Measurements from ENCODE around the gene LHX4.

Gene LHX4

DNA sequence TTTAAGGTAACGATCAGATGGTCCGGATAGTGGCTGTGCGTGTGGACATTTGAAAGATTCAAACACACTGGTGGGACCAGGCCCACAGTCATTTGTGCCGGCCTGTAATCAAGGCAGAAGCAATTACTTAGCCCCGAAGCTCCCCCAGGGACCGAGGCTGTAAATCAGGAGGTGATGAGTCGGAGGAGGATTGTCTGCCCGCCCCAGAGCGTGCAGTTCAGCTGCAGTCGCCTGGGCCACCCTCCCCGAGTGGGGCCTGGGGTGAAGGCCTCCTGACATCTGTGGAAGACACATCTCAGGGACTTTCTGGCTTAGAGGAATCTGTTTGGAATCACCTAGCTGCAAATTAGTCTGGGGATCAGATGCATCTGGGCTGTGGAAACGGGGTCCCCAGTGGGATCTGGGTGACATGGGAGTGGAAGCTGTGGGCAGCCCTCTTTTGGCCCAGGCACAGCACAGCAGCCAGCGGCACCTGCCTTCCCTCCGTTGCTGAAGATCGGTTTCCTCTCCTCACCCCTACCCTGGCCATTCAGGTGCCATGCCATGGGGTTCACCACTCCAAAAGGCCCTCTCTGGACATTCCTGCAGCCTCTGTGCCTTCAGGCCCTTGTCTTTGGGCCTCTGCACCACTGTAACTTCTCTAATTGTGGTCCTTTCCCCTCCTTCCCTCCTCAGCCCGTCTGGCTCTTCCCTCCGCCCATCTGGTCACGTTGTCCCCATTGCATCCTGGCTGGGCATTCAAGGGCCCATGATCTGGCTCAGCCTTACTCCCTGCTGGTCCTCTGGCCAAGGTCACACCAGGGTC, 25.7 kb downstream of the LHX4 start:
- Histone ChIP-seq H4K91ac (ENCODE audit: low read length) (no peak overlapping the region), H2BK12ac (ENCODE audit: low read length in 2 of 2) (no peak overlapping the region), H3K4me2 (ENCODE audit: low read length, poor library complexity, severe bottlenecking) (no peak overlapping the region), H2BK5ac (ENCODE audit: low read depth, low read length, poor library complexity, severe bottlenecking) (no peak overlapping the region), H4K8ac (ENCODE audit: low read length) (no peak overlapping the region), H2BK15ac (ENCODE audit: low read depth, poor library complexity, severe bottlenecking) (no peak overlapping the region), H3K27ac (ENCODE audit: low read length, poor library complexity, severe bottlenecking) (no peak overlapping the region), H2BK120ac (ENCODE audit: low read depth, low read length) (no peak overlapping the region), H2AFZ (ENCODE audit: low read depth, low read length) (no peak overlapping the region), H3K4me3 (ENCODE audit: insufficient read depth in 1 of 2, low read depth in 1 of 2, low read length in 2 of 2) (no peak overlapping the region), H3K18ac (ENCODE audit: low read depth in 1 of 2, low read length in 2 of 2) (no peak overlapping the region), H3K9ac (ENCODE audit: low read length) (no peak overlapping the region), H3K79me1 (replicated peaks; ENCODE audit: low read length, poor library complexity, severe bottlenecking) (no peaks in the 10 kb centered on the region), H3K27me3 (ENCODE audit: control insufficient read depth in 1 of 2, insufficient read depth in 1 of 2, low read length in 2 of 2) (peaks cover 11 to 96% of the 10 kb centered on the region in 2 experiments), H3K4ac (ENCODE audit: low read depth in 1 of 2, low read length in 2 of 2) (no peak overlapping the region), H3K14ac (ENCODE audit: low read length in 2 of 2) (no peak overlapping the region), H3K9me3 (ENCODE audit: control insufficient read depth, low read length) (no peaks in the 10 kb centered on the region), H3K4me1 (ENCODE audit: control insufficient read depth, insufficient read depth, low read depth, low read length) (peaks cover 26% of the 10 kb centered on the region), H3K36me3 (ENCODE audit: control insufficient read depth in 1 of 2, insufficient read depth in 2 of 2, low read depth in 1 of 2, low read length in 2 of 2) (no peaks in the 10 kb centered on the region), H2AK5ac (ENCODE audit: low read length, severe bottlenecking) (no peak overlapping the region), H3K23ac (ENCODE audit: low read length in 2 of 2) (no peak overlapping the region)
- no peak for DNase-seq
- 55% methylated on average over 18 of the region's 18 CpGs for WGBS

DNA sequence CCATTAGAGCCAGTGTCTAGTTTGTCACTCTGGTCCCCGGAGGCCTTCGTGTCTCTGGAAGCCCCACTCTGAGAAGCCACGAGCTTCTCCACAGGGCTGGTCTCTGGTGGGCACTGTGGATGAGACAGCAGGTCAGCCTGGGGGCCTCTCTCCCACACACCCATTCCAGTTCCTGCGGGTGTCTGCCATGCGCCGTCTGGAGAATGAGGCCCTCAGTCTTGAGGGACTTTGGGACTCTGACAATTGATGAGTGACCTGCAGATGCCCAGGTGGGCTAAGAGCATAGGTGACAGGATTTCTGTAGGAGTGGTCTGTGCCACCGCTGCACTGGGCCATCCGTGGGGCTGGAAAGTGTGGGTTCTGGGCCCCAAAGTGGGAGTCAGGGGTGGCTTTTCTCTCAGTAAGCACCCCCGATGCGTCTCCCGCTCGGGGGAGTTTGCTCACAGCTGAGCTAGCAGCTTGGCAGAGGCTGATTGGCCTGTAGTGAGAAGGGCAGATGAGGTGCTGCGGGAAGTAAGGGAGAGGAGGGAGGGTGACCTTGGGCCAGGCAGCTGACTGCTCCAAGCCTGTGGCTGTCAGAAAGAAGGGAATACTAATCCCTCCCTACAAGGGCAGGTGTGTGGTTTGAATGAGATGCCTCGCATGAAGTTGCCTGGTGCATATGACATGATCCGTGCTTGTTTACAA, 26.4 kb downstream of the LHX4 start:
- H4K8ac ChIP-seq (ENCODE audit: low read length), result no peak overlapping the region
- WGBS, result 91% methylated on average over 15 of the region's 15 CpGs

GRCh38 chr1:180257028-180257386, 26.9 kb downstream of the LHX4 start:
- Histone ChIP-seq H2BK120ac (ENCODE audit: low read depth, low read length) (no peak overlapping the region), H3K14ac (ENCODE audit: low read length in 2 of 2) (no peak overlapping the region), H2AFZ (ENCODE audit: low read depth, low read length) (no peak overlapping the region), H3K23ac (ENCODE audit: low read length in 2 of 2) (no peak overlapping the region), H3K27ac (ENCODE audit: low read length, poor library complexity, severe bottlenecking) (no peak overlapping the region), H2AK5ac (ENCODE audit: low read length, severe bottlenecking) (no peak overlapping the region), H4K8ac (ENCODE audit: low read length) (no peak overlapping the region), H3K36me3 (ENCODE audit: control insufficient read depth in 1 of 2, insufficient read depth in 2 of 2, low read depth in 1 of 2, low read length in 2 of 2) (no peaks in the 10 kb centered on the region), H3K27me3 (ENCODE audit: control insufficient read depth in 1 of 2, insufficient read depth in 1 of 2, low read length in 2 of 2) (peaks cover 11 to 95% of the 10 kb centered on the region in 2 experiments), H3K4me1 (ENCODE audit: control insufficient read depth, insufficient read depth, low read depth, low read length) (peaks cover 33% of the 10 kb centered on the region), H3K4ac (ENCODE audit: low read depth in 1 of 2, low read length in 2 of 2) (no peak overlapping the region), H3K79me1 (replicated peaks; ENCODE audit: low read length, poor library complexity, severe bottlenecking) (no peaks in the 10 kb centered on the region), H3K18ac (ENCODE audit: low read depth in 1 of 2, low read length in 2 of 2) (no peak overlapping the region), H2BK12ac (ENCODE audit: low read length in 2 of 2) (no peak overlapping the region), H3K4me2 (ENCODE audit: low read length, poor library complexity, severe bottlenecking) (no peak overlapping the region), H3K9ac (ENCODE audit: low read length) (no peak overlapping the region), H2BK5ac (ENCODE audit: low read depth, low read length, poor library complexity, severe bottlenecking) (no peak overlapping the region), H2BK15ac (ENCODE audit: low read depth, poor library complexity, severe bottlenecking) (no peak overlapping the region), H3K9me3 (ENCODE audit: control insufficient read depth, low read length) (no peaks in the 10 kb centered on the region), H4K91ac (ENCODE audit: low read length) (no peak overlapping the region), H3K4me3 (ENCODE audit: insufficient read depth in 1 of 2, low read depth in 1 of 2, low read length in 2 of 2) (no peak overlapping the region)
- DNase-seq, result no peak
- WGBS, result 78% methylated on average over 4 of the region's 5 CpGs

More for the DNA sequence above, 26.4 kb downstream of the LHX4 start:
- no peak overlapping the region for H2BK120ac ChIP-seq (ENCODE audit: low read depth, low read length)
- no peak overlapping the region for H3K4me3 ChIP-seq (ENCODE audit: insufficient read depth in 1 of 2, low read depth in 1 of 2, low read length in 2 of 2)
- H2BK15ac ChIP-seq (ENCODE audit: low read depth, poor library complexity, severe bottlenecking), result no peak overlapping the region
- H3K36me3 ChIP-seq (ENCODE audit: control insufficient read depth in 1 of 2, insufficient read depth in 2 of 2, low read depth in 1 of 2, low read length in 2 of 2), result no peaks in the 10 kb centered on the region
- H2BK5ac ChIP-seq (ENCODE audit: low read depth, low read length, poor library complexity, severe bottlenecking), result no peak overlapping the region
- no peak overlapping the region for H4K91ac ChIP-seq (ENCODE audit: low read length)
- no peak for DNase-seq
- H3K23ac ChIP-seq (ENCODE audit: low read length in 2 of 2), result no peak overlapping the region
- no peak overlapping the region for H3K18ac ChIP-seq (ENCODE audit: low read depth in 1 of 2, low read length in 2 of 2)
- H2AFZ ChIP-seq (ENCODE audit: low read depth, low read length), result no peak overlapping the region
- H3K4me1 ChIP-seq (ENCODE audit: control insufficient read depth, insufficient read depth, low read depth, low read length), result peaks cover 31% of the 10 kb centered on the region
- no peak overlapping the region for H3K4me2 ChIP-seq (ENCODE audit: low read length, poor library complexity, severe bottlenecking)
- H3K27me3 ChIP-seq (ENCODE audit: control insufficient read depth in 1 of 2, insufficient read depth in 1 of 2, low read length in 2 of 2), result peaks cover 11 to 96% of the 10 kb centered on the region in 2 experiments
- H3K4ac ChIP-seq (ENCODE audit: low read depth in 1 of 2, low read length in 2 of 2), result no peak overlapping the region
- H3K79me1 ChIP-seq (replicated peaks; ENCODE audit: low read length, poor library complexity, severe bottlenecking), result no peaks in the 10 kb centered on the region
- H3K9me3 ChIP-seq (ENCODE audit: control insufficient read depth, low read length), result no peaks in the 10 kb centered on the region
- H3K14ac ChIP-seq (ENCODE audit: low read length in 2 of 2), result no peak overlapping the region
- H2BK12ac ChIP-seq (ENCODE audit: low read length in 2 of 2), result no peak overlapping the region
- H2AK5ac ChIP-seq (ENCODE audit: low read length, severe bottlenecking), result no peak overlapping the region
- H3K9ac ChIP-seq (ENCODE audit: low read length), result no peak overlapping the region
- H3K27ac ChIP-seq (ENCODE audit: low read length, poor library complexity, severe bottlenecking), result no peak overlapping the region

DNA sequence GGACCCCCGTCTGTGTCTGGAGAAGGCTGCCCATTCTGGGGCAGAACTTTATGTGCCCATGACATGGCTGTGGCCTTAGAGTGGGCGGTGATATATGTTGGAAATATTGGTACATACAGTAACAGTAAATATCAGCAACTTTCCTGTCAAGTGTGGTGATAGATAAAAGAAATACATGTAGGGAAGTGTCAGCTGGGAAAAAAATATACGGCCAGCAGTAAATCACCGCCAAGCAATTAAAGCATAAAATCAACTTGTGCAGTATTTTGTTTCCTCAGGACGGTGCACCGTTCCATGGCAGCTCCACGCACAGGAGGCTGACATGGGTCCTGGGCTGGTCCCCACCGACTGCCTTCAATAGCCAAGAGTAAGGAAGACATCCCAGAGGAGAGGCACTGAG, 27.4 kb downstream of the LHX4 start:
- no peaks in the 10 kb centered on the region for H3K36me3 ChIP-seq (ENCODE audit: control insufficient read depth in 1 of 2, insufficient read depth in 2 of 2, low read depth in 1 of 2, low read length in 2 of 2)
- H2BK12ac ChIP-seq (ENCODE audit: low read length in 2 of 2), result no peak overlapping the region
- no peak for DNase-seq
- H3K4me3 ChIP-seq (ENCODE audit: insufficient read depth in 1 of 2, low read depth in 1 of 2, low read length in 2 of 2), result no peak overlapping the region
- WGBS, result 93% methylated on average over 8 of the region's 8 CpGs
- peaks cover 11 to 95% of the 10 kb centered on the region in 2 experiments for H3K27me3 ChIP-seq (ENCODE audit: control insufficient read depth in 1 of 2, insufficient read depth in 1 of 2, low read length in 2 of 2)
- no peak overlapping the region for H3K18ac ChIP-seq (ENCODE audit: low read depth in 1 of 2, low read length in 2 of 2)
- no peak overlapping the region for H2AK5ac ChIP-seq (ENCODE audit: low read length, severe bottlenecking)
- H3K4ac ChIP-seq (ENCODE audit: low read depth in 1 of 2, low read length in 2 of 2), result no peak overlapping the region
- no peak overlapping the region for H2AFZ ChIP-seq (ENCODE audit: low read depth, low read length)
- H4K8ac ChIP-seq (ENCODE audit: low read length), result no peak overlapping the region
- H2BK15ac ChIP-seq (ENCODE audit: low read depth, poor library complexity, severe bottlenecking), result no peak overlapping the region
- no peak overlapping the region for H3K27ac ChIP-seq (ENCODE audit: low read length, poor library complexity, severe bottlenecking)
- H3K9me3 ChIP-seq (ENCODE audit: control insufficient read depth, low read length), result no peaks in the 10 kb centered on the region
- H3K23ac ChIP-seq (ENCODE audit: low read length in 2 of 2), result no peak overlapping the region
- H3K9ac ChIP-seq (ENCODE audit: low read length), result no peak overlapping the region
- H3K4me2 ChIP-seq (ENCODE audit: low read length, poor library complexity, severe bottlenecking), result no peak overlapping the region
- peaks cover 36% of the 10 kb centered on the region for H3K4me1 ChIP-seq (ENCODE audit: control insufficient read depth, insufficient read depth, low read depth, low read length)
- H4K91ac ChIP-seq (ENCODE audit: low read length), result no peak overlapping the region
- H3K14ac ChIP-seq (ENCODE audit: low read length in 2 of 2), result no peak overlapping the region
- no peak overlapping the region for H2BK5ac ChIP-seq (ENCODE audit: low read depth, low read length, poor library complexity, severe bottlenecking)
- H2BK120ac ChIP-seq (ENCODE audit: low read depth, low read length), result no peak overlapping the region
- H3K79me1 ChIP-seq (replicated peaks; ENCODE audit: low read length, poor library complexity, severe bottlenecking), result no peaks in the 10 kb centered on the region
